Activated naive CD4-positive, alpha-beta T cell treated with anti-CD3 and anti-CD28 coated beads, Interleukin-2, amount 50 U/mL, for 72 hours (primary cell): ENCODE measurements around the gene CCL22. TPM values are rescaled to one million over a fixed set of nuclear protein-coding genes. Genes with fewer than 3 reads are reported as not detected.
"Not testable (repeated sequence)": the region's sequence is repeated elsewhere in the genome, so short reads cannot be mapped to it uniquely, and the experiment has no call there.

Experiments used
- ATAC-seq, 2 donors: fragments of 150-1000 bp; cut with Tn5 transposase; 2 replicates each; pipeline ENCODE4 v1.10.0; 2021; ENCODE audit warnings: mild to moderate bottlenecking in 2 of 2, moderate library complexity in 2 of 2
- DNase-seq, 2 donors: peaks; one replicate each; pipeline ENCODE4 v3.0.0; 2021 to 2022; ENCODE audit warnings: low spot score in 2 of 2
- H3K27ac Mint-ChIP-seq, 2 donors: one replicate each; pipeline ENCODE4 v1.8.0; 2022; ENCODE audit warnings: mild to moderate bottlenecking in 2 of 2, mixed read lengths in 2 of 2
- H3K36me3 Mint-ChIP-seq, 2 donors: one replicate each; pipeline ENCODE4 v1.8.0; 2022; ENCODE audit warnings: mixed read lengths in 2 of 2
- H3K9me3 Mint-ChIP-seq, 2 donors: one replicate each; pipeline ENCODE4 v1.8.0; 2022; ENCODE audit warnings: mixed read lengths in 2 of 2
- total RNA-seq, 2 donors: library from RNA; stranded (reverse); gene quantifications; one replicate each; pipeline ENCODE4 v1.2.3, GENCODE V29; 2022

CCL22 gene
- total RNA-seq, 2 donors from 2014 or later = 2.3 to 2.6 TPM

- H3K36me3 Mint-ChIP-seq, H3K27ac Mint-ChIP-seq, H3K9me3 Mint-ChIP-seq, DNase-seq, ATAC-seq: not testable (repeated sequence)
Measured at GRCh38 chr16:57342606-57343005, 16.0 kb upstream of the CCL22 start.

- ATAC-seq (no peak), DNase-seq (no peak)
- peaks cover 0 to 5% of the 10 kb centered on the region in 2 donors for H3K36me3 Mint-ChIP-seq
- H3K9me3 Mint-ChIP-seq = peaks cover 0 to 4% of the 10 kb centered on the region in 2 donors
- no peak overlapping the region for H3K27ac Mint-ChIP-seq
Measured at GRCh38 chr16:57343221-57343620, 15.4 kb upstream of the CCL22 start.

- H3K9me3 Mint-ChIP-seq, H3K36me3 Mint-ChIP-seq, DNase-seq, H3K27ac Mint-ChIP-seq, ATAC-seq: not testable (repeated sequence)
Measured at GRCh38 chr16:57344094-57344493, 14.5 kb upstream of the CCL22 start.

GRCh38 chr16:57345021-57345420 is 13.6 kb upstream of the CCL22 start:
- DNase-seq = no peak
- peaks cover 0 to 4% of the 10 kb centered on the region in 2 donors for H3K9me3 Mint-ChIP-seq
- peaks cover 0 to 5% of the 10 kb centered on the region in 2 donors for H3K36me3 Mint-ChIP-seq
- no peak overlapping the region for H3K27ac Mint-ChIP-seq
- no peak for ATAC-seq

GRCh38 chr16:57345666-57346204 is 12.8 kb upstream of the CCL22 start:
- peaks cover 0 to 5% of the 10 kb centered on the region in 2 donors for H3K36me3 Mint-ChIP-seq
- ATAC-seq = no peak
- no peak for DNase-seq
- H3K27ac Mint-ChIP-seq = no peak overlapping the region
- peaks cover 0 to 4% of the 10 kb centered on the region in 2 donors for H3K9me3 Mint-ChIP-seq

GRCh38 chr16:57347858-57348257 is 10.7 kb upstream of the CCL22 start:
- H3K36me3 Mint-ChIP-seq = peaks cover 0 to 5% of the 10 kb centered on the region in 2 donors
- DNase-seq (no peak), ATAC-seq (no peak)
- peaks cover 0 to 4% of the 10 kb centered on the region in 2 donors for H3K9me3 Mint-ChIP-seq
- no peak overlapping the region for H3K27ac Mint-ChIP-seq

GRCh38 chr16:57348327-57348726 is 10.3 kb upstream of the CCL22 start:
- ATAC-seq (no peak), DNase-seq (no peak)
- Mint-ChIP-seq H3K27ac (no peak overlapping the region), H3K36me3 (peaks cover 0 to 5% of the 10 kb centered on the region in 2 donors), H3K9me3 (peaks cover 0 to 4% of the 10 kb centered on the region in 2 donors)

GRCh38 chr16:57349212-57350031 is 9.2 kb upstream of the CCL22 start:
- DNase-seq (no peak), ATAC-seq (peak; percentile 85 to 89)
- peaks cover 0 to 4% of the 10 kb centered on the region in 2 donors for H3K9me3 Mint-ChIP-seq
- H3K36me3 Mint-ChIP-seq = peaks cover 0 to 5% of the 10 kb centered on the region in 2 donors
- no peak overlapping the region for H3K27ac Mint-ChIP-seq

GRCh38 chr16:57352636-57353047 is 5.9 kb upstream of the CCL22 start:
- ATAC-seq (no peak), DNase-seq (no peak)
- Mint-ChIP-seq H3K27ac (no peak overlapping the region), H3K9me3 (no peaks in the 10 kb centered on the region), H3K36me3 (no peaks in the 10 kb centered on the region)

- DNase-seq = no peak
- H3K36me3 Mint-ChIP-seq = no peaks in the 10 kb centered on the region
Measured at GRCh38 chr16:57354311-57354710, 4.3 kb upstream of the CCL22 start.

GRCh38 chr16:57355898-57356414 is 2.6 kb upstream of the CCL22 start:
- no peak for DNase-seq
- H3K27ac Mint-ChIP-seq = no peak overlapping the region
- no peak for ATAC-seq
- no peaks in the 10 kb centered on the region for H3K36me3 Mint-ChIP-seq
- H3K9me3 Mint-ChIP-seq = no peaks in the 10 kb centered on the region

More at GRCh38 chr16:57354311-57354710, 4.3 kb upstream of the CCL22 start:
- Mint-ChIP-seq H3K27ac (no peak overlapping the region), H3K9me3 (no peaks in the 10 kb centered on the region)
- ATAC-seq = no peak

GRCh38 chr16:57356547-57356946 is 2.0 kb upstream of the CCL22 start:
- Mint-ChIP-seq H3K27ac (no peak overlapping the region), H3K36me3 (no peaks in the 10 kb centered on the region), H3K9me3 (no peaks in the 10 kb centered on the region)
- ATAC-seq (no peak), DNase-seq (no peak)

- DNase-seq (no peak), ATAC-seq (peak in 1 of 2 donors; percentile 66)
- Mint-ChIP-seq H3K9me3 (no peaks in the 10 kb centered on the region), H3K36me3 (no peaks in the 10 kb centered on the region), H3K27ac (peak overlapping the region; percentile 50 to 76)
Measured at GRCh38 chr16:57357330-57358085, 1.1 kb upstream of the CCL22 start.

GRCh38 chr16:57358086-57358420 is 530 bp upstream of the CCL22 start:
- DNase-seq = no peak
- ATAC-seq = no peak
- no peaks in the 10 kb centered on the region for H3K36me3 Mint-ChIP-seq
- H3K27ac Mint-ChIP-seq = peak overlapping the region; percentile 50 to 76
- no peaks in the 10 kb centered on the region for H3K9me3 Mint-ChIP-seq

- Mint-ChIP-seq H3K36me3 (no peaks in the 10 kb centered on the region), H3K9me3 (no peaks in the 10 kb centered on the region), H3K27ac (no peak overlapping the region)
- DNase-seq (peak in 1 of 2 donors; percentile 51), ATAC-seq (no peak)
Measured at GRCh38 chr16:57360321-57360935, 1.8 kb downstream of the CCL22 start.

- H3K27ac Mint-ChIP-seq = no peak overlapping the region
- no peaks in the 10 kb centered on the region for H3K36me3 Mint-ChIP-seq
- DNase-seq (no peak), ATAC-seq (no peak)
- H3K9me3 Mint-ChIP-seq = no peaks in the 10 kb centered on the region
Measured at GRCh38 chr16:57361404-57361803, 2.8 kb downstream of the CCL22 start.

GRCh38 chr16:57364143-57364542 is 5.6 kb downstream of the CCL22 start:
- ATAC-seq (no peak), DNase-seq (no peak)
- no peak overlapping the region for H3K27ac Mint-ChIP-seq
- no peaks in the 10 kb centered on the region for H3K9me3 Mint-ChIP-seq
- H3K36me3 Mint-ChIP-seq = no peaks in the 10 kb centered on the region
